CD14-positive monocyte (primary cell): Measurements from ENCODE around the gene FAT1. TPM values are rescaled to one million over a fixed set of nuclear protein-coding genes. Genes with fewer than 3 reads are reported as not detected.

Experiments used
- DNase-seq, 3 donors: peaks; one replicate each; pipeline ENCODE4 v3.0.0-alpha.2; 2011 to 2022
- H2AFZ ChIP-seq: 2 replicates; pipeline ENCODE4 v1.6.0; 2012; ENCODE audit warnings: mild to moderate bottlenecking, low read depth, low read length, inconsistent platforms; ENCODE audit not compliant: insufficient read depth, poor library complexity, severe bottlenecking
- H3K27ac ChIP-seq, 2 donors: 1 replicate in 1 of 2; 2 replicates in 1 of 2; pipeline ENCODE4 v1.5.1; 2012 to 2013; ENCODE audit warnings: low read length in 2 of 2, control low read depth in 1 of 2, inconsistent platforms in 1 of 2, low read depth in 1 of 2, mild to moderate bottlenecking in 1 of 2
- H3K27me3 ChIP-seq, 2 donors: one replicate each; pipeline versions ENCODE4 v1.6.0 to v1.6.1; 2011 to 2013; ENCODE audit warnings: low read length in 2 of 2; ENCODE audit not compliant: control insufficient read depth in 2 of 2, insufficient read depth in 2 of 2
- H3K36me3 ChIP-seq, 2 donors: replicated peaks in 1 of 2; 1 replicate in 1 of 2; 2 replicates in 1 of 2; pipeline versions ENCODE4 v1.5.1 to v1.6.1; 2012 to 2013; ENCODE audit warnings: low read length in 2 of 2, control low read depth in 1 of 2, inconsistent platforms in 1 of 2, mild to moderate bottlenecking in 1 of 2; ENCODE audit not compliant: insufficient read depth in 2 of 2, control insufficient read depth in 1 of 2
- H3K4me1 ChIP-seq, 2 donors: 1 replicate in 1 of 2; 2 replicates in 1 of 2; pipeline versions ENCODE4 v1.5.1 to v1.6.1; 2012 to 2013; ENCODE audit warnings: low read length in 2 of 2, control low read depth in 1 of 2, inconsistent platforms in 1 of 2, mild to moderate bottlenecking in 1 of 2, moderate library complexity in 1 of 2; ENCODE audit not compliant: insufficient read depth in 2 of 2, control insufficient read depth in 1 of 2
- H3K4me2 ChIP-seq: replicated peaks from 2 replicates; pipeline ENCODE3; 2012; ENCODE audit warnings: low read length, moderate library complexity, mild to moderate bottlenecking; ENCODE audit not compliant: poor library complexity, severe bottlenecking; ENCODE audit errors: extremely low read depth
- H3K4me3 ChIP-seq, 3 experiments: fragments of 200-600 bp in 1 of 3; sonication (generic) in 1 of 3; replicated peaks in 1 of 3; 1 replicate in 2 of 3; 2 replicates in 1 of 3; pipeline ENCODE4 v1.5.1; 2011 to 2013; ENCODE audit warnings: low read length in 3 of 3, mild to moderate bottlenecking in 3 of 3, control low read depth in 2 of 3, low read depth in 2 of 3, inconsistent platforms in 1 of 3, moderate library complexity in 1 of 3
- H3K79me2 ChIP-seq: 2 replicates; pipeline ENCODE4 v1.6.0; 2012; ENCODE audit warnings: mild to moderate bottlenecking, control low read depth, inconsistent platforms, low read length, moderate library complexity; ENCODE audit not compliant: insufficient read depth
- H3K9ac ChIP-seq: 2 replicates; pipeline ENCODE4 v1.6.0; 2017; ENCODE audit warnings: low read length, mild to moderate bottlenecking; ENCODE audit not compliant: insufficient read depth, poor library complexity, severe bottlenecking
- H3K9me3 ChIP-seq, 2 donors: replicated peaks in 1 of 2; 1 replicate in 1 of 2; 2 replicates in 1 of 2; pipeline versions ENCODE4 v1.5.1 to v1.6.1; 2012 to 2013; ENCODE audit warnings: low read length in 2 of 2, control low read depth in 1 of 2; ENCODE audit not compliant: control insufficient read depth in 1 of 2, insufficient read depth in 1 of 2
- H4K20me1 ChIP-seq: 2 replicates; pipeline ENCODE4 v1.6.0; 2012; ENCODE audit warnings: mild to moderate bottlenecking, low read length, control low read depth, moderate library complexity; ENCODE audit not compliant: insufficient read depth
- H3K27ac Mint-ChIP-seq, 7 donors: one replicate each; pipeline ENCODE4 v1.8.0; 2020; ENCODE audit warnings: mild to moderate bottlenecking in 7 of 7, mixed read lengths in 7 of 7, moderate library complexity in 6 of 7, inconsistent platforms in 2 of 7
- H3K27me3 Mint-ChIP-seq, 3 donors: one replicate each; pipeline ENCODE4 v1.8.0; 2021 to 2022; ENCODE audit warnings: low read depth in 3 of 3, mild to moderate bottlenecking in 3 of 3, mixed read lengths in 3 of 3, moderate library complexity in 3 of 3, inconsistent platforms in 1 of 3
- H3K36me3 Mint-ChIP-seq, 2 donors: one replicate each; pipeline ENCODE4 v1.8.0; 2020; ENCODE audit warnings: mixed read lengths in 2 of 2, inconsistent platforms in 1 of 2, mild to moderate bottlenecking in 1 of 2
- H3K4me1 Mint-ChIP-seq: one replicate; pipeline ENCODE4 v1.8.0; 2020; ENCODE audit warnings: mild to moderate bottlenecking, mixed read lengths
- H3K4me3 Mint-ChIP-seq, 2 donors: one replicate each; pipeline ENCODE4 v1.8.0; 2020; ENCODE audit warnings: mild to moderate bottlenecking in 2 of 2, mixed read lengths in 2 of 2, moderate library complexity in 1 of 2
- H3K9me3 Mint-ChIP-seq, 7 donors: one replicate each; pipeline ENCODE4 v1.8.0; 2020 to 2022; ENCODE audit warnings: mixed read lengths in 7 of 7, mild to moderate bottlenecking in 6 of 7, moderate library complexity in 6 of 7, inconsistent platforms in 2 of 7
- CTCF ChIP-seq: fragments of 200-600 bp; IDR thresholded peaks from one replicate; pipeline ENCODE4 v1.8.0; 2022; ENCODE audit warnings: antibody characterized with exemption, mild to moderate bottlenecking
- WGBS: methylation state at CpG from one replicate; pipeline ENCODE4 v1.1.5; 2013; ENCODE audit warnings: missing lambda C conversion rate; ENCODE audit not compliant: insufficient coverage; 5-methylcytosine and 5-hydroxymethylcytosine counted together
- intact Hi-C, 2 donors: fragments of 100-400 bp; cut with micrococcal nuclease; formaldehyde crosslinking; loops; one replicate each; pipeline versions ENCODE4 v1.15.0 to v1.15.1; 2023
- polyA plus RNA-seq, 3 donors: library from polyadenylated mRNA; depleted of rRNA in 1 of 3; unstranded in 2 of 3; stranded (reverse) in 1 of 3; fragments of 300-500 nt in 2 of 3; fragments of >200 nt in 1 of 3; fragmentation: Illumina TruSeq in 2 of 3; gene quantifications; 1 replicate in 2 of 3; 2 replicates in 1 of 3; pipeline ENCODE4 v1.2.3, GENCODE V29; 2012 to 2021

Gene FAT1
- polyA plus RNA-seq, 3 donors, result not detected

GRCh38 chr4:186684220-186684619 lies 39.4 kb downstream of the FAT1 start:
- Histone ChIP-seq H4K20me1 (no peaks in the 10 kb centered on the region), H2AFZ (no peak overlapping the region), H3K4me2 (no peak overlapping the region), H3K4me3 (no peak overlapping the region), H3K9ac (no peak overlapping the region), H3K27ac (no peak overlapping the region), H3K79me2 (no peaks in the 10 kb centered on the region), H3K9me3 (no peaks in the 10 kb centered on the region), H3K4me1 (no peaks in the 10 kb centered on the region), H3K36me3 (no peaks in the 10 kb centered on the region), H3K27me3 (no peaks in the 10 kb centered on the region)
- Mint-ChIP-seq H3K27me3 (peaks cover 0 to 3% (median 2%) of the 10 kb centered on the region in 3 donors), H3K9me3 (peaks cover 0 to 2% (median 0%) of the 10 kb centered on the region in 7 donors), H3K27ac (no peak overlapping the region), H3K36me3 (no peaks in the 10 kb centered on the region), H3K4me1 (no peaks in the 10 kb centered on the region), H3K4me3 (no peak overlapping the region)
- no peak for DNase-seq
- TF ChIP-seq CTCF, result no peak
- intact Hi-C loops, result no loop called here
- WGBS, result 92% methylated on average over 6 of the region's 12 CpGs

GRCh38 chr4:186680641-186681040 lies 43.0 kb downstream of the FAT1 start:
- H4K20me1 ChIP-seq, result no peaks in the 10 kb centered on the region
- H3K4me1 Mint-ChIP-seq, result no peaks in the 10 kb centered on the region
- no peaks in the 10 kb centered on the region for H3K36me3 Mint-ChIP-seq
- no peak overlapping the region for H3K4me3 Mint-ChIP-seq
- no peak overlapping the region for H3K4me3 ChIP-seq
- H2AFZ ChIP-seq, result no peak overlapping the region
- H3K4me2 ChIP-seq, result no peak overlapping the region
- H3K79me2 ChIP-seq, result no peaks in the 10 kb centered on the region
- no peak overlapping the region for H3K27ac ChIP-seq
- no peaks in the 10 kb centered on the region for H3K9me3 ChIP-seq
- WGBS, result 80% methylated on average over 1 of the region's 6 CpGs
- H3K27ac Mint-ChIP-seq, result no peak overlapping the region
- peaks cover 0 to 2% (median 0%) of the 10 kb centered on the region in 7 donors for H3K9me3 Mint-ChIP-seq
- H3K27me3 ChIP-seq, result no peaks in the 10 kb centered on the region
- no peaks in the 10 kb centered on the region for H3K36me3 ChIP-seq
- H3K4me1 ChIP-seq, result no peaks in the 10 kb centered on the region
- H3K27me3 Mint-ChIP-seq, result peaks cover 0 to 2% (median 0%) of the 10 kb centered on the region in 3 donors
- intact Hi-C loops, result no loop called here
- TF ChIP-seq CTCF, result no peak
- H3K9ac ChIP-seq, result no peak overlapping the region
- no peak for DNase-seq
